IMR-90 (cell line): ENCODE measurements around the gene PSENEN. TPM values are rescaled to one million over a fixed set of nuclear protein-coding genes. Genes with fewer than 3 reads are reported as not detected.

Source experiments
- ATAC-seq: fragments of 200-7000 bp; cut with Tn5 transposase; 2 replicates; pipeline ENCODE4 v1.9.1; 2020; ENCODE audit warnings: low read depth, mild to moderate bottlenecking, moderate library complexity
- BruUV-seq: library from RNA; stranded (reverse); fragments of 400-500 nt; replicated peaks from 2 replicates; lab custom pipeline; 2021; lab: Mats Ljungman, UMichigan
- CTCF ChIA-PET: fragments of 300-600 bp; formaldehyde crosslinking; extraction: SDS; loops from one replicate; lab custom pipeline; 2021; ENCODE audit warnings: antibody characterized with exemption; lab: Yijun Ruan, JAX
- POLR2A ChIA-PET: fragments of 300-600 bp; sonication (Branson Sonifier 250); formaldehyde crosslinking; loops from one replicate; lab custom pipeline; 2022; ENCODE audit warnings: antibody characterized with exemption; ENCODE audit not compliant: unreplicated experiment; lab: Charles Lee
- DNase-seq: peaks from one replicate; pipeline ENCODE4 v3.0.0; 2013
- H2AFZ ChIP-seq: replicated peaks from 2 replicates; pipeline ENCODE3; 2013; ENCODE audit warnings: low read length, mild to moderate bottlenecking; ENCODE audit not compliant: poor library complexity
- H2AK5ac ChIP-seq: 2 replicates; pipeline ENCODE4 v1.6.1; 2013; ENCODE audit warnings: low read depth, low read length, inconsistent platforms
- H2AK9ac ChIP-seq: replicated peaks from 2 replicates; pipeline ENCODE3; 2013; ENCODE audit warnings: mild to moderate bottlenecking, low read depth, low read length, moderate library complexity; ENCODE audit not compliant: poor library complexity
- H2BK120ac ChIP-seq: 2 replicates; pipeline ENCODE4 v1.6.1; 2013; ENCODE audit warnings: low read depth, low read length, inconsistent platforms
- H2BK15ac ChIP-seq: 3 replicates; pipeline ENCODE4 v1.6.1; 2013; ENCODE audit warnings: low read depth, low read length, inconsistent platforms
- H2BK20ac ChIP-seq: 2 replicates; pipeline ENCODE4 v1.6.1; 2013; ENCODE audit warnings: low read depth, mild to moderate bottlenecking, inconsistent platforms, low read length, moderate library complexity
- H2BK5ac ChIP-seq: 2 replicates; pipeline ENCODE4 v1.6.1; 2013; ENCODE audit warnings: mild to moderate bottlenecking, low read depth, low read length, inconsistent platforms; ENCODE audit not compliant: poor library complexity, severe bottlenecking
- H3K14ac ChIP-seq: replicated peaks from 2 replicates; pipeline ENCODE4 v1.6.1; 2013; ENCODE audit warnings: low read depth, low read length, inconsistent platforms
- H3K18ac ChIP-seq: 2 replicates; pipeline ENCODE4 v1.6.1; 2013; ENCODE audit warnings: low read depth, low read length, control low read depth
- H3K23ac ChIP-seq: 2 replicates; pipeline ENCODE4 v1.6.1; 2013; ENCODE audit warnings: low read depth, low read length, inconsistent platforms
- H3K27ac ChIP-seq: 2 replicates; pipeline ENCODE4 v1.5.1; 2013; ENCODE audit warnings: mild to moderate bottlenecking, control low read depth, low read length; ENCODE audit not compliant: insufficient read depth
- H3K27me3 ChIP-seq: 2 replicates; pipeline ENCODE4 v1.6.1; 2013; ENCODE audit warnings: low read length; ENCODE audit not compliant: control insufficient read depth, insufficient read depth
- H3K36me3 ChIP-seq: 2 replicates; pipeline ENCODE4 v1.6.1; 2013; ENCODE audit warnings: low read length, mixed read lengths; ENCODE audit not compliant: control insufficient read depth, insufficient read depth
- H3K4ac ChIP-seq: 2 replicates; pipeline ENCODE4 v1.6.1; 2013; ENCODE audit warnings: low read depth, low read length, inconsistent platforms
- H3K4me1 ChIP-seq: 2 replicates; pipeline ENCODE4 v1.6.1; 2013; ENCODE audit warnings: low read length, mixed read lengths; ENCODE audit not compliant: control insufficient read depth, insufficient read depth
- H3K4me2 ChIP-seq: 2 replicates; pipeline ENCODE4 v1.6.1; 2013; ENCODE audit warnings: low read depth, mild to moderate bottlenecking, control low read depth, low read length, moderate library complexity
- H3K4me3 ChIP-seq: 2 replicates; pipeline ENCODE4 v1.5.1; 2013; ENCODE audit warnings: low read depth, mild to moderate bottlenecking, control low read depth, low read length, moderate library complexity; ENCODE audit not compliant: insufficient read depth
- H3K56ac ChIP-seq: 2 replicates; pipeline ENCODE4 v1.6.1; 2013; ENCODE audit warnings: low read length, inconsistent platforms; ENCODE audit not compliant: insufficient read depth; ENCODE audit errors: extremely low read depth
- H3K79me1 ChIP-seq, 2 experiments: 2 replicates each; pipeline ENCODE4 v1.6.1; 2013; ENCODE audit warnings: low read length in 2 of 2, inconsistent platforms in 1 of 2, low read depth in 1 of 2
- H3K9ac ChIP-seq: 2 replicates; pipeline ENCODE4 v1.6.1; 2013; ENCODE audit warnings: low read depth, low read length, control low read depth
- H3K9me1 ChIP-seq: 2 replicates; pipeline ENCODE4 v1.6.1; 2013; ENCODE audit warnings: low read length, inconsistent platforms; ENCODE audit not compliant: insufficient read depth
- H3K9me3 ChIP-seq: 2 replicates; pipeline ENCODE4 v1.6.1; 2013; ENCODE audit warnings: low read length; ENCODE audit not compliant: control insufficient read depth, insufficient read depth
- H4K20me1 ChIP-seq: 2 replicates; pipeline ENCODE4 v1.6.1; 2013; ENCODE audit warnings: low read length, inconsistent platforms; ENCODE audit not compliant: insufficient read depth
- H4K5ac ChIP-seq: 2 replicates; pipeline ENCODE4 v1.6.1; 2013; ENCODE audit warnings: mild to moderate bottlenecking, low read depth, low read length, control low read depth
- H4K8ac ChIP-seq, 2 experiments: 2 replicates each; pipeline ENCODE4 v1.6.1; 2013; ENCODE audit warnings: low read depth in 2 of 2, low read length in 2 of 2, control low read depth in 1 of 2, inconsistent platforms in 1 of 2
- H4K91ac ChIP-seq: 2 replicates; pipeline ENCODE4 v1.6.1; 2013; ENCODE audit warnings: low read depth, low read length, inconsistent platforms; ENCODE audit not compliant: insufficient read depth
- BHLHE40 ChIP-seq: fragments of 150-350 bp; IDR thresholded peaks from 2 replicates; pipeline ENCODE4 v1.6.1; 2016; ENCODE audit warnings: mild to moderate bottlenecking, low read depth, low read length
- CEBPB ChIP-seq: IDR thresholded peaks from 2 replicates; pipeline ENCODE4 v1.6.1; 2012; ENCODE audit warnings: low read depth, low read length, improper control_type of control experiment
- CHD1 ChIP-seq: IDR thresholded peaks from 2 replicates; pipeline ENCODE4 v1.6.1; 2012; ENCODE audit warnings: low read depth, low read length, improper control_type of control experiment
- CTCF ChIP-seq: conservative IDR thresholded peaks from 2 replicates; pipeline ENCODE4 v1.5.1; 2012; ENCODE audit warnings: mild to moderate bottlenecking, low read depth, low read length, improper control_type of control experiment
- FOS ChIP-seq: fragments of 150-350 bp; IDR thresholded peaks from 2 replicates; pipeline ENCODE4 v1.6.1; 2016; ENCODE audit warnings: low read depth, low read length
- MAFK ChIP-seq: IDR thresholded peaks from 2 replicates; pipeline ENCODE4 v1.6.1; 2012; ENCODE audit warnings: low read depth, low read length, improper control_type of control experiment
- MAZ ChIP-seq: IDR thresholded peaks from 2 replicates; pipeline ENCODE4 v1.6.1; 2012; ENCODE audit warnings: low read depth, mild to moderate bottlenecking, low read length, improper control_type of control experiment, moderate library complexity, borderline replicate concordance
- MXI1 ChIP-seq: IDR thresholded peaks from 2 replicates; pipeline ENCODE4 v1.6.1; 2012; ENCODE audit warnings: low read depth, mild to moderate bottlenecking, low read length, moderate library complexity, borderline replicate concordance
- NFE2L2 ChIP-seq: fragments of 150-350 bp; IDR thresholded peaks from 2 replicates; pipeline ENCODE4 v1.6.1; 2016; ENCODE audit warnings: low read depth, mild to moderate bottlenecking, low read length
- POLR2A ChIP-seq: IDR thresholded peaks from 2 replicates; pipeline ENCODE4 v1.6.1; 2012; ENCODE audit warnings: mild to moderate bottlenecking, low read depth, low read length
- RAD21 ChIP-seq: IDR thresholded peaks from 2 replicates; pipeline ENCODE4 v1.6.1; 2012; ENCODE audit warnings: low read length, improper control_type of control experiment
- RCOR1 ChIP-seq: IDR thresholded peaks from 2 replicates; pipeline ENCODE4 v1.6.1; 2012; ENCODE audit warnings: mild to moderate bottlenecking, low read length, improper control_type of control experiment; ENCODE audit not compliant: insufficient replicate concordance
- SMC3 ChIP-seq: fragments of 150-350 bp; IDR thresholded peaks from 2 replicates; pipeline ENCODE4 v1.6.1; 2016; ENCODE audit warnings: low read depth, mild to moderate bottlenecking, antibody characterized with exemption, low read length, moderate library complexity
- WGBS, 2 experiments: methylation state at CpG; one replicate each; pipeline versions ENCODE4 v1.1.5 to v1.1.7; 2013; ENCODE audit warnings: missing lambda C conversion rate in 2 of 2; ENCODE audit not compliant: insufficient read length in 1 of 2; ENCODE audit errors: extremely low coverage in 2 of 2; 5-methylcytosine and 5-hydroxymethylcytosine counted together
- dilution Hi-C: fragments of 300-500 bp; cut with HindIII; formaldehyde crosslinking; loops from one replicate; pipeline ENCODE4 v1.14.3; 2018; ENCODE audit warnings: low sequenced_read_pairs; ENCODE audit not compliant: unreplicated experiment
- in situ Hi-C: fragments of 300-500 bp; cut with MboI; formaldehyde crosslinking; loops from 3 replicates; pipeline ENCODE4 v1.14.3; 2019; ENCODE audit warnings: low sequenced_read_pairs, inconsistent platforms, mixed read lengths
- intact Hi-C: fragments of 100-400 bp; cut with micrococcal nuclease; formaldehyde crosslinking; loops from 2 replicates; pipeline ENCODE4 v1.10.0; 2022
- polyA plus RNA-seq, 3 experiments: library from polyadenylated mRNA; depleted of rRNA; stranded (reverse); fragments of >200 nt; gene quantifications; 2 replicates each; pipeline ENCODE4 v1.2.3, GENCODE V29; 2012; ENCODE audit warnings: low replicate concordance in 1 of 3
- total RNA-seq: library from RNA; depleted of rRNA; stranded (reverse); fragments of >200 nt; gene quantifications from 2 replicates; pipeline ENCODE4 v1.2.3, GENCODE V29; 2012
- TF ChIP-seq, protein P1 (sequence below): fragments of 150-350 bp; IDR thresholded peaks from 2 replicates; pipeline ENCODE4 v1.6.1; 2016; ENCODE audit warnings: low read depth, mild to moderate bottlenecking, low read length, moderate library complexity, borderline replicate concordance

PSENEN gene
- total and polyA plus RNA-seq, 2 of the 4 experiments (the other 2 are of a cell fraction) = 9.0 to 47.0 TPM

GRCh38 chr19:35740423-35741202 lies 4.8 kb upstream of the PSENEN start (continued):
- TF ChIP-seq NFE2L2 (no peak), CHD1 (no peak), MAFK (no peak)

- peak overlapping the region; percentile 62 for H3K9ac ChIP-seq
- H4K20me1 ChIP-seq = no peaks in the 10 kb centered on the region; the same call in 1 of the 2 replicates
- no peak overlapping the region for H3K18ac ChIP-seq
- dilution Hi-C loops = no loop called here
- CTCF ChIA-PET = interaction anchor here (1.2 kb wide), 1 partner anchor 11 kb away, joined by 5 read pairs; no protein-coding TSS in a partner anchor
- H3K79me1 ChIP-seq = peaks cover 0 to 18% of the 10 kb centered on the region in 2 experiments; a peak in 2 of 4 replicates
- DNase-seq = no peak
- H2BK20ac ChIP-seq = no peak overlapping the region
- intact Hi-C loops = no loop called here
- H4K8ac ChIP-seq = peak overlapping the region; percentile 72 to 86; a peak in 2 of 4 replicates
- peak overlapping the region; percentile 61 for H3K4me3 ChIP-seq
- POLR2A ChIA-PET = interaction anchor here (0.9 kb wide), 1 partner anchor 18 kb away, joined by 3 read pairs; no protein-coding TSS in a partner anchor
- no peak overlapping the region for H2BK15ac ChIP-seq
- no peak overlapping the region for H2AK9ac ChIP-seq
- H3K27me3 ChIP-seq = no peaks in the 10 kb centered on the region
- H3K4me1 ChIP-seq = 0 out of 2 replicates have a peak, but pooled peaks cover 3% of the 10 kb centered on the region
- H4K91ac ChIP-seq = no peak overlapping the region
- peaks cover 27% of the 10 kb centered on the region for H3K36me3 ChIP-seq
- H3K14ac ChIP-seq = peak overlapping the region; percentile 39; the same call in 1 of the 2 replicates
- peak overlapping the region; percentile 93 for H2AFZ ChIP-seq
- BruUV-seq = no TSS peak
- WGBS, 2 experiments = no CpG with 5 or more reads among the region's 12 CpGs
- H4K5ac ChIP-seq = no peak overlapping the region
- H3K4ac ChIP-seq = peak overlapping the region; percentile 14; the same call in 1 of the 2 replicates
- ATAC-seq = no peak
- in situ Hi-C loops = no loop called here
- H3K23ac ChIP-seq = no peak overlapping the region
- H2BK120ac ChIP-seq = no peak overlapping the region
- H3K4me2 ChIP-seq = peak overlapping the region; percentile 98
- H2BK5ac ChIP-seq = peak overlapping the region; percentile 35
- peak overlapping the region; percentile 66 for H3K27ac ChIP-seq
- no peak overlapping the region for H2AK5ac ChIP-seq
- H3K9me3 ChIP-seq = no peaks in the 10 kb centered on the region
- peaks cover 5% of the 10 kb centered on the region; the same call in 1 of the 2 replicates for H3K9me1 ChIP-seq
- H3K56ac ChIP-seq = no peak overlapping the region
- TF ChIP-seq CEBPB (no peak), MXI1 (no peak), NFE2L2 (no peak), BHLHE40 (no peak), RAD21 (no peak), RCOR1 (no peak), CHD1 (no peak), CTCF (no peak), FOS (no peak), POLR2A (no peak), SMC3 (no peak), MAZ (no peak), MAFK (no peak)
- TF ChIP-seq, protein P1, sequence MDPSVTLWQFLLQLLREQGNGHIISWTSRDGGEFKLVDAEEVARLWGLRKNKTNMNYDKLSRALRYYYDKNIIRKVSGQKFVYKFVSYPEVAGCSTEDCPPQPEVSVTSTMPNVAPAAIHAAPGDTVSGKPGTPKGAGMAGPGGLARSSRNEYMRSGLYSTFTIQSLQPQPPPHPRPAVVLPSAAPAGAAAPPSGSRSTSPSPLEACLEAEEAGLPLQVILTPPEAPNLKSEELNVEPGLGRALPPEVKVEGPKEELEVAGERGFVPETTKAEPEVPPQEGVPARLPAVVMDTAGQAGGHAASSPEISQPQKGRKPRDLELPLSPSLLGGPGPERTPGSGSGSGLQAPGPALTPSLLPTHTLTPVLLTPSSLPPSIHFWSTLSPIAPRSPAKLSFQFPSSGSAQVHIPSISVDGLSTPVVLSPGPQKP = no peak
Measured at GRCh38 chr19:35741203-35741515, 4.3 kb upstream of the PSENEN start.
